ENCODE data around the gene CIZ1. TPM values are rescaled to one million over a fixed set of nuclear protein-coding genes. Genes with fewer than 3 reads are reported as not detected.
"Not testable (repeated sequence)": the region's sequence is repeated elsewhere in the genome, so short reads cannot be mapped to it uniquely, and the experiment has no call there.

CIZ1 gene
- total RNA-seq, 1 donor from 2014 or later, result 140 TPM

DNA sequence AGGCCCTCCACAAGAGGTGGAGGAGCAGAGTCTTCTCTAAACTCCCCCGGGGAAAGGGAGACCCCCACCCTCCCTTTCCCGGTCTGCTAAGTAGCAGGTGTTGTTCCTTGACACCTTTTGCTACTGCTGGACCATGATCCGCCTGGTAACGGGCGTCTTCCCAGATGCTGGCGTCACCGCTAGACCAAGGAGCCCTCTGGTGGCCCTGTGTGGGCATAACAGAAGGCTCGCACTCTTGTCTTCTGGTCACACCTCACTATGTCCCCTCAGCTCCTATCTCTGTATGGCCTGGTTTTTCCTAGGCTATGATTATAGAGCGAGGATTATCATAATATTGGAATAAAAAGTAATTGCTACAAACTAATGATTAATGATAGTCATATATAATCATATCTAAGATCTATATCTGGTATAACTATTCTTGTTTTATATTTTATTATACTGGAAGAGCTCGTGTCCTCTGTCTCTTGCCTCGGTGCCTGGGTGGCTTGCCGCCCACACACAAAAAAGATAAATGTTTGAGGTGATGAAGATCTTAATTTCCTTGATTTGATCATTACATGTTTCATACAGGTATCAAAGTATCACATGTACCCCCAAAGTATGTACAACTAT lies 61.3 kb downstream of the CIZ1 start:
- H3K9me3 Mint-ChIP-seq (ENCODE audit: low read depth); H3K27ac Mint-ChIP-seq (ENCODE audit: unreplicated experiment); H3K4me3 Mint-ChIP-seq (ENCODE audit: unreplicated experiment); H3K36me3 Mint-ChIP-seq (ENCODE audit: low read depth): not testable (repeated sequence)
- peak; percentile 25 for DNase-seq (ENCODE audit: low spot score)
- TF ChIP-seq, protein P1, sequence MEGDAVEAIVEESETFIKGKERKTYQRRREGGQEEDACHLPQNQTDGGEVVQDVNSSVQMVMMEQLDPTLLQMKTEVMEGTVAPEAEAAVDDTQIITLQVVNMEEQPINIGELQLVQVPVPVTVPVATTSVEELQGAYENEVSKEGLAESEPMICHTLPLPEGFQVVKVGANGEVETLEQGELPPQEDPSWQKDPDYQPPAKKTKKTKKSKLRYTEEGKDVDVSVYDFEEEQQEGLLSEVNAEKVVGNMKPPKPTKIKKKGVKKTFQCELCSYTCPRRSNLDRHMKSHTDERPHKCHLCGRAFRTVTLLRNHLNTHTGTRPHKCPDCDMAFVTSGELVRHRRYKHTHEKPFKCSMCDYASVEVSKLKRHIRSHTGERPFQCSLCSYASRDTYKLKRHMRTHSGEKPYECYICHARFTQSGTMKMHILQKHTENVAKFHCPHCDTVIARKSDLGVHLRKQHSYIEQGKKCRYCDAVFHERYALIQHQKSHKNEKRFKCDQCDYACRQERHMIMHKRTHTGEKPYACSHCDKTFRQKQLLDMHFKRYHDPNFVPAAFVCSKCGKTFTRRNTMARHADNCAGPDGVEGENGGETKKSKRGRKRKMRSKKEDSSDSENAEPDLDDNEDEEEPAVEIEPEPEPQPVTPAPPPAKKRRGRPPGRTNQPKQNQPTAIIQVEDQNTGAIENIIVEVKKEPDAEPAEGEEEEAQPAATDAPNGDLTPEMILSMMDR (IDR thresholded peaks at IDR 0.05), result peak; percentile 75
- H3K4me1 Mint-ChIP-seq (ENCODE audit: low read depth), result peaks cover 34% of the 10 kb centered on the region
- H3K27me3 Mint-ChIP-seq (ENCODE audit: low read depth), result peaks cover 25% of the 10 kb centered on the region

- TF ChIP-seq, protein P1 (IDR thresholded peaks at IDR 0.05), result no peak
- Mint-ChIP-seq H3K4me1 (ENCODE audit: low read depth) (peaks cover 36% of the 10 kb centered on the region), H3K27ac (ENCODE audit: unreplicated experiment) (no peak overlapping the region), H3K4me3 (ENCODE audit: unreplicated experiment) (peak overlapping the region; percentile 97), H3K27me3 (ENCODE audit: low read depth) (peaks cover 17% of the 10 kb centered on the region), H3K9me3 (ENCODE audit: low read depth) (peaks cover 7% of the 10 kb centered on the region), H3K36me3 (ENCODE audit: low read depth) (peaks cover 2% of the 10 kb centered on the region)
- DNase-seq (ENCODE audit: low spot score), result peak; percentile 93
Measured at GRCh38 chr9:128128836-128129590, 62.4 kb downstream of the CIZ1 start.

DNA sequence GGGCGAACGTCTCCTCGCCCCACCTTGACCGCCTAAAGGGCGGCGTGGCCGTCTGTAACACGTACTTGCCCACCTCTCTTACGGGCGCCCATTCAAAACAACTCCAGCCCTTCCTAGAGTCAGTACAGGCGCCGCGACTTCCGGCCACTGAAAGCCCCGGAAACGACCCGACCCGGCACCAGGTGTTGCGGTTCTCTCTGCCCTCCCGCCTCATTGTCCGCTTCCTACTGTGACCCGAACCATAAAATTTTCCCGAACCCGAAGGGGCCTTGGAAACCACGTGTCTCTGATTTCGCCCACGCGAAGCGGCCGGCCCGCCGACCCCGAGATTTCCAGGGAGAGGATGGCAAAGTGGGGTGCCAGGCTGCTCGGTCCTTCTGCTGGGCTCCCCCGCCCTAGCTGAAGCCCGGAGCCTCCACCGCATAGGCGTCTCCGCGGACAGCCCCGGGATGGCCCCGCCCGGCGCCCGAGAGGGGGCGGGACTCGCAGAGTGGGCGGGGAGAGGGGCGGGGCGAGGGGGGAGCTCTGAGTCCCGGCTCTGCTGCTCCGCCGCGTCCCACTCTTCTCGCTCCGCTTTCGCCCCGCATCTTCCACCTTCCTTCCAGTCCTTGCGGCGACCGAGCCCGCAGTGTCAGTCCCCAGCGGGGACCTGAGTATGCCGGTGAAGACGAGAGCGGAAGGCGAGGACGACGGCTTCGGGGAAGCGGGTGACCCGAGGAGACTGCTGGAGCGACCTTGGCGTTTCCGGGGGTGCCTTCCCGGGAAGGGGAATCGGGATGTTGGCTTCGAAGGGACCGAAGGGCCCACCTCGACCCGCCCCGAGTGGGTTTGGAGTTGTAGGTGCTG lies 63.2 kb downstream of the CIZ1 start:
- Mint-ChIP-seq H3K4me3 (ENCODE audit: unreplicated experiment) (peak overlapping the region; percentile 97), H3K27ac (ENCODE audit: unreplicated experiment) (peak overlapping the region; percentile 97), H3K36me3 (ENCODE audit: low read depth) (no peaks in the 10 kb centered on the region), H3K27me3 (ENCODE audit: low read depth) (peaks cover 9% of the 10 kb centered on the region), H3K9me3 (ENCODE audit: low read depth) (no peaks in the 10 kb centered on the region), H3K4me1 (ENCODE audit: low read depth) (peaks cover 36% of the 10 kb centered on the region)
- DNase-seq (ENCODE audit: low spot score), result peak; percentile 93
- TF ChIP-seq, protein P1 (IDR thresholded peaks at IDR 0.05), result peak; percentile 9

DNA sequence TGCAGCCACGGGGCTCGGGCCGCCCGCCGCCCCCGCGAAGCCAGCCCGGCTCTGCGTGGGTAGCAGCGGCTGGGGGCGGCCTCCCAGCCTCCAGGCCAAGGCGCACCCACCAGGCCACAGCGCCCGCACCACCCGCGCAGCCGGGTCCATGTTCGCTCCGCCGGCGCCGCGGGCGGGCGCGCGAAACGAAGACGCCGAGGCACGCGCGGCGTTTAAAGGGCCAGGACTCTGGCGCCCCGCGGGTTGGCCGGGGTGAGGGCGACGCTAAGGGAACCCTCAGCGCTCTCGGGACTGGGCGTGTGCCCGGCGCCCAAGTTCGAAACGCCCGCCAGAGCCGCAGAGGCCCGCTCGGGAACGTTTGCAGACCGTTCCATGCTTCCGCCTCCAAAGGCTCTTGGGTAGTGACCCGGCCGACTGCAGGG lies 63.8 kb downstream of the CIZ1 start, which contains the start of gene PTGES2:
Gene PTGES2 (minus strand): TSS at position 162 of the 422 bp plus-strand sequence. CDS start 12 bp downstream, at position 150.
- H3K27me3 Mint-ChIP-seq (ENCODE audit: low read depth), result peaks cover 3% of the 10 kb centered on the region
- H3K27ac Mint-ChIP-seq (ENCODE audit: unreplicated experiment), result peak within 1 kb of the TSS; percentile 97
- no peaks in the 10 kb centered on the region for H3K9me3 Mint-ChIP-seq (ENCODE audit: low read depth)
- peaks cover 36% of the 10 kb centered on the region for H3K4me1 Mint-ChIP-seq (ENCODE audit: low read depth)
- DNase-seq (ENCODE audit: low spot score), result peak; percentile 92
- peak within 1 kb of the TSS; percentile 97 for H3K4me3 Mint-ChIP-seq (ENCODE audit: unreplicated experiment)
- peaks cover 1% of the 10 kb centered on the region for H3K36me3 Mint-ChIP-seq (ENCODE audit: low read depth)
- TF ChIP-seq, protein P1 (IDR thresholded peaks at IDR 0.05), result no peak

Measured in chondrocyte (in vitro differentiated cells).